ENCODE results near the gene ACTR5.

Gene ACTR5

DNA sequence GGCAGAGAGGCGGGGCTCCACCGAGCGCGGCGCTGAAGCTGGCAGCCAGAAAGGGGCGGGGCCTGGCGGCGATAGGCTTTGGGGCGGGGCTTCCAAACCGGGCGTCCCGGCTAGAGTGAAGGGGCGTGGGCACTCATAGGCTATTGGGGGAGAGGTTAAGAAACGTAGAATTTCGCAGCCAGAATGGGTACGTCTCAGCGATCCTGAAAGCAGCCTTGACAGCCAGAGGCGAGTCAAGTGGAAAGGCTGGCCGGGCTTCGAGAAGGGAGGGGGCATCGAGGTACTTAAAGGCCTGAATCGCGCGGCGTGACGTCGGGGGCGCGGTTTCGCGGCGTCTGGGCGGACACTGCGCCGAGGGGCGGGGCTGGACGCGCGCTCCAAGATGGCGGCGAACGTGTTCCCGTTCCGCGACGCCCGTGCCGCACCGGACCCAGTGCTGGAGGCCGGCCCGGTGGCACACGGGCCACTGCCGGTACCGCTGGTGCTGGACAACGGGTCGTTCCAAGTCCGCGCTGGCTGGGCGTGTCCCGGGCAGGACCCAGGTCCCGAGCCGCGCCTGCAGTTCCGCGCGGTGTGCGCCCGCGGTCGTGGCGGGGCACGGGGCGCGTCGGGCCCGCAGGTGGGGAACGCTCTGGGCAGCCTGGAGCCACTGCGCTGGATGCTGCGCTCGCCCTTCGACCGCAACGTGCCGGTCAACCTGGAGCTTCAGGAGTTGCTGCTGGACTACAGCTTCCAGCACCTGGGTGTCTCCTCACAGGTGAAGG, at the start of gene ACTR5:
Gene ACTR5, plus strand, starts transcription at position 364 of the 764 bp plus-strand sequence. Its CDS starts 19 bp downstream, at position 383.
- peak; percentile 98 for DNase-seq (ENCODE audit: low read depth in 2 of 2)

DNA sequence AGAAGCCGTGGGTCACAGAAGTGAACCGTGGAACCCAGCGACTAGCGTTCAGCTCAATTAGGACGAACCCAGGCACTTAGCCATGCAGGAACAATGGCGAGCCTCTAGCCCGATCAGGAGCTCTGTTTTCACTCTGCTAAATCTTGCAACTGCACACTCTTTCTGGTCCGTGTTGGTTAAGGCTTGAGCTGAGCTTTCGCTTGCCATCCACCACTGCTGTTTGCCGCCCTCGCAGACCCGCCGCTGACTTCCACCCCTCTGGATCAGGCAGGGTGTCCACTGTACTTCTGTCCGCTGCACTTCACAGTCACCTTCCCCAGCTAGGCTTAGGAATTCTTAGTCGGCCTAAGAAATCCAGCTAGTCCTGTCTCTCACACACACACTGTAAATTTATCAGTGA, 49.7 kb upstream of the ACTR5 start:
- no peak for DNase-seq (ENCODE audit: low read depth in 2 of 2)

- DNase-seq (ENCODE audit: low read depth in 2 of 2), result no peak
These were observed 48.1 kb upstream of the ACTR5 start for GRCh38 chr20:38700141-38700540.

DNA sequence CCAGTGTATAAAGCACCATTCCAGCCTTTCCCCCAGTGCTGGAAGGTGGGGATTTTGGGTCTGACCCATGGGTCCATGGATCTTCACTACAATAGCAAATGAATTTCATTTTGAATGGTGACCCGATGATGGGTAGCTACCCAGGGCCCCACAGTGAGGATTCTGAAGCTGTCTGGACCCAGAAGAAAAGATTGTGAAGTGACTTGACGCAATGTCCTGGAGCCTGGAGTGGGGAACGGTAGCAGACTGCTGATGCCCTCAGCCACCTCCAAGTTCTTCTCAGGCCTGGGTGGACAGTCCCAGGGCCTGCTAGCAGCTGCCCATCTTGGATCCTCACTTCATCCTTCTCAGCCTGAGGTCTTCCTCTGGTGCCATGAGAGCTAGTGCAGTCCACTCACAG, 47.3 kb upstream of the ACTR5 start:
- no peak for DNase-seq (ENCODE audit: low read depth in 2 of 2)

DNA sequence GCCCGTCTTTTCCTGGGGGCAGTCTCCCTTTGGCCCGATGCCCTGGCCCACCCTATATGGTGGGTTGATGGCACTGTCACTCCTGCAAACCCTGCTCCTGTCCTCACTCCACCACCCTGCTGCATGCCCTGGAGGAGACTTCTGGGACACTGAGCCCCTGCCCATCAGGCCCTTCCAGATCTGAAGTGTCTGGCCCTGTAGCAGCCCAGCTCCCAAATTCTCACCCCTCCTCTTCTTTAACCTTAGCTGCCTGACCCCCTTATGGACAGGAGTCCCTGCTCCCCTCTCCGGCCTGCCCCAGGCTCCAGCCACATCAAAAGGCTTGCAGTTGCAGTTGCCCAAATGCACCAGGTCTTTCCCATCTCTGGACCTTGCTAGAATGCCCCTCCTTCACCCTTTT, 44.7 kb upstream of the ACTR5 start:
- DNase-seq (ENCODE audit: low read depth in 2 of 2), result no peak

DNA sequence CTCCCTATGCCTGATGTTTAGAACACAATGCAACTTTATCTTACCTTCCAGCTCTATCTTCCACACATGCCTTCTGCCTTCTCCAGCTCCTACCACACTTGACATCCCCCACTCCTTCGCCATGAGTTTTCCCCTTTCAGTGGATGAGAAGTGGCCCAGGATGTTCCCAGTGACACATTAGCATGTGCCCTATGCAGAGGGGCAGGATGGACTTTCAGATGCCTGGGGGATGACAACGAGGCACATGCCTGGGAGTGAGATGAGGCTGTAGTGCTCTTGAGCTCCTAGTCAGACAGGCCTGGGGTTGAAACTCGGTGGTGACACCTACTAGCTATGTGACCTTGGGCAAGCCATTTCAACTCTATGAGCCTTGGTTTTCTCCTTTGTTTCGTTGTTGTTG, 44.1 kb upstream of the ACTR5 start:
- no peak for DNase-seq (ENCODE audit: low read depth in 2 of 2)

DNA sequence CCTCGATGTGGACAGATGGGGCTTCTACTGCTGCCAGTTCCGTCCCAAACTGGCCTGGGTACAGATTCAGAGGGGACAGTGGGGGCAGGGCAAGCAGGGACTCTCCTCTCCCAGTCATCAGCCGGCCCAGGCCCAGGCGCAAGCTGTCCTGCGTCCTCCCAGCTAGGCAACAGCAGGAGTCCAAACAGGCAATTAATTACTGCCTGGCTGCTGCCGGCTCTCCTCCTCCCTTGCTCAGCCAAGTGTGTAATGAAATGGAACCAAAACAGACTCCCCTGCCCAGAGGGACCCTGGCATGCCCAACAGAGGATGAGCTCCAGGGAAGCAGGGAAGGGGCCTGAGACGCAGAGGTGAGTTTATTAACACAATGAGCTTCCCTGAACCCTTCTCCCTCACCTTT, 41.8 kb upstream of the ACTR5 start:
- no peak for DNase-seq (ENCODE audit: low read depth in 2 of 2)

- DNase-seq (ENCODE audit: low read depth in 2 of 2), result no peak
These were observed 34.0 kb upstream of the ACTR5 start for GRCh38 chr20:38714308-38714707.

GRCh38 chr20:38715646-38716045, 32.6 kb upstream of the ACTR5 start:
- no peak for DNase-seq (ENCODE audit: low read depth in 2 of 2)

DNA sequence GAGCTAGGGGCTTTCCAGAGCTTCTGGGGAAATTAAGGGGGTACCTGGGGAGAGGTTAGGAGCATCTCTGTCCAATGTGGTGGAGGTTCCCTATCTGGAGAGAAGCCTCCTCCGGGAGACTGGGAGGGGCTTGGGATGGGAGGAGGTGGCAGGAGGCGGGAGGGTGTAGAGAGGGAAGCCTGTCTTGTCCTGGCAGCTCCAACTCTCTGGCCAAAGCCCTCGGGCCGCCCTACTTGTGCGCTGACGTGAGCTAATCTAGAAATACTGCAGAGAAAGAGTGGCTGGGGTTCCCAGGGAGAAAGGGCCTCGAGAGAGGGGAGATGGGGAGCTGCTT, 25.6 kb upstream of the ACTR5 start:
- no peak for DNase-seq (ENCODE audit: low read depth in 2 of 2)

GRCh38 chr20:38723017-38723847, 25.0 kb upstream of the ACTR5 start:
- DNase-seq (ENCODE audit: low read depth in 2 of 2), result no peak

- no peak for DNase-seq (ENCODE audit: low read depth in 2 of 2)
These were observed 24.2 kb upstream of the ACTR5 start, which contains the start of gene SLC32A1 for GRCh38 chr20:38723848-38724625. SLC32A1 (plus strand) TSS chr20:38724486; CDS start chr20:38724725, 239 bp downstream.

- no peak for DNase-seq (ENCODE audit: low read depth in 2 of 2)
These were observed 23.6 kb upstream of the ACTR5 start for GRCh38 chr20:38724626-38725147.

DNA sequence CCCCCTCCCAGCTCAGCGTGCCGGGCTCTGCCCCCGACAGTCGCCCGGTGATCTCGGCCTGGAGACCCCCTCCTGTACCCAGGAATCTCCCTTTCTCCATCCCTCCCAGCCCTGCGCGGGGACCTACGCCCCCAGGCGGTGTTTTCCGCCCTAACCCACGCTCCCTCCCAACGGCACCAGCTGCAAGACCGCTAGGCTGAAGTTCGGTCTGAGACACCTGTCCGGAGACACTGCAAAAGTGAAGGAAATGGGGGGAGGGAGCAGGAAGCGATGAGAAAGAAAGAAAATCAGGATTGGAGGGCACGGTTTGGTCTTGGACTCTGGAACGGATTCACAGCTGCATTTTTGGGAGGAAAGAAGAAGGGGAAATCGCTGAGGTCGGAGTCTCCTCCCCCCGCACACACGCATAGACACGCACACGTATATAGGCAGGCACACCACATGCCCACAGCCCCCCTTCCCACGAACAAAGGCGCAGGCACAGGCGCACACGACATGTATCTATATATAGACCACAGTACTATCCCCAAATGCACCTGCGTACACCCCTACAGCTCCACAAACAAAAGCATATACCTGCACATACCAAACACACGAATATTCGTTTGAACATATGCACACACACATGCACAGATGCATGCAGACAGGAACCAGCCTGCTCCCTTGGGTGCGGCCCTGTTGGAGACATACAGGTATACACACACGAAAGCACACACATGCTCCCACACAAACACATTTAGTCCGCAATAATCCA, 22.9 kb upstream of the ACTR5 start:
- DNase-seq (ENCODE audit: low read depth in 2 of 2), result no peak

- DNase-seq (ENCODE audit: low read depth in 2 of 2), result peak in 1 of 2 donors; percentile 44
These were observed 22.1 kb upstream of the ACTR5 start for GRCh38 chr20:38725931-38726803.

DNA sequence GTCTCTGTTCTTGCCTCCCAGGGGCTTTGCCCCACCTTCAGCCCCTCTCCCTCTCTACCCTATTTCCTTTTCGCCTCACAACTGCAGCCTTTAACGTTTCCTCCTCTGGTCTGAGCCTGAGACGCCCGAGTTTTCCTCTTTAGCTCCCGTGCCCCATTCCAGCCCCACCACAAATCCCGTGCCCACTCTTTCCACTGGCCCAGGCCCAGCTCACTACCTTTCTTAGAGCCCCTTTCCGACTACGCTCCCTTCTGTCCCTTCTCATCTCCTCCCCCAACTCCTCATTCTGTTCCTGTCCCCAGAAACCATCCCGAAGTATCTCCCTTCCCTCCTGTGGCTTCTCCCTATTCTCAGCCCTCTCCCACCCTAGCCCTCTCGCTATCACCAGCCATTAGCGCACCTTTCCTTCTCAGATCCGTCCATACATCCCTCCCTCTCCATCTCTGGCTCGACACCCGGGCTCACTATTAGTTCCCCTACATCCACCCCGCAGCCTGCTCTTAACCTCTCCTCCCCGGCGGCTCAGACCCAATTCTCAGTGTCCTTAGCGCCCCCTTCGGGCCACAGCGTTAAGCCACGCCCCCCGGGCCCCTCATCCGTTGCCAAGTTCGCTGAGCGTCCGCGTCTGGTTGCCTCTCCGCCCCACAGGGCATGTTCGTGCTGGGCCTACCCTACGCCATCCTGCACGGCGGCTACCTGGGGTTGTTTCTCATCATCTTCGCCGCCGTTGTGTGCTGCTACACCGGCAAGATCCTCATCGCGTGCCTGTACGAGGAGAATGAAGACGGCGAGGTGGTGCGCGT, 21.3 kb upstream of the ACTR5 start:
- peak; percentile 33 to 67 for DNase-seq (ENCODE audit: low read depth in 2 of 2)

DNA sequence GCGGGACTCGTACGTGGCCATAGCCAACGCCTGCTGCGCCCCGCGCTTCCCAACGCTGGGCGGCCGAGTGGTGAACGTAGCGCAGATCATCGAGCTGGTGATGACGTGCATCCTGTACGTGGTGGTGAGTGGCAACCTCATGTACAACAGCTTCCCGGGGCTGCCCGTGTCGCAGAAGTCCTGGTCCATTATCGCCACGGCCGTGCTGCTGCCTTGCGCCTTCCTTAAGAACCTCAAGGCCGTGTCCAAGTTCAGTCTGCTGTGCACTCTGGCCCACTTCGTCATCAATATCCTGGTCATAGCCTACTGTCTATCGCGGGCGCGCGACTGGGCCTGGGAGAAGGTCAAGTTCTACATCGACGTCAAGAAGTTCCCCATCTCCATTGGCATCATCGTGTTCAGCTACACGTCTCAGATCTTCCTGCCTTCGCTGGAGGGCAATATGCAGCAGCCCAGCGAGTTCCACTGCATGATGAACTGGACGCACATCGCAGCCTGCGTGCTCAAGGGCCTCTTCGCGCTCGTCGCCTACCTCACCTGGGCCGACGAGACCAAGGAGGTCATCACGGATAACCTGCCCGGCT, 20.6 kb upstream of the ACTR5 start:
- DNase-seq (ENCODE audit: low read depth in 2 of 2), result no peak

DNA sequence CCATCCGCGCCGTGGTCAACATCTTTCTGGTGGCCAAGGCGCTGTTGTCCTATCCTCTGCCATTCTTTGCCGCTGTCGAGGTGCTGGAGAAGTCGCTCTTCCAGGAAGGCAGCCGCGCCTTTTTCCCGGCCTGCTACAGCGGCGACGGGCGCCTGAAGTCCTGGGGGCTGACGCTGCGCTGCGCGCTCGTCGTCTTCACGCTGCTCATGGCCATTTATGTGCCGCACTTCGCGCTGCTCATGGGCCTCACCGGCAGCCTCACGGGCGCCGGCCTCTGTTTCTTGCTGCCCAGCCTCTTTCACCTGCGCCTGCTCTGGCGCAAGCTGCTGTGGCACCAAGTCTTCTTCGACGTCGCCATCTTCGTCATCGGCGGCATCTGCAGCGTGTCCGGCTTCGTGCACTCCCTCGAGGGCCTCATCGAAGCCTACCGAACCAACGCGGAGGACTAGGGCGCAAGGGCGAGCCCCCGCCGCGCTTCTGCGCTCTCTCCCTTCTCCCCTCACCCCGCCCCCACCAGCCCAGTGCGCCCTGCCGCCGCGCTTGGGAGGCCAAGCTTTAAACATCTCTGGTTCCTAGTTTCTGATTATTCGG, 20.0 kb upstream of the ACTR5 start:
- DNase-seq (ENCODE audit: low read depth in 2 of 2), result no peak
